Measurements from ENCODE around the gene ERBB4. TPM values are rescaled to one million over a fixed set of nuclear protein-coding genes. Genes with fewer than 3 reads are reported as not detected.

Gene ERBB4
- total RNA-seq, 1 donor from 2014 or later, result 1.2 TPM

DNA sequence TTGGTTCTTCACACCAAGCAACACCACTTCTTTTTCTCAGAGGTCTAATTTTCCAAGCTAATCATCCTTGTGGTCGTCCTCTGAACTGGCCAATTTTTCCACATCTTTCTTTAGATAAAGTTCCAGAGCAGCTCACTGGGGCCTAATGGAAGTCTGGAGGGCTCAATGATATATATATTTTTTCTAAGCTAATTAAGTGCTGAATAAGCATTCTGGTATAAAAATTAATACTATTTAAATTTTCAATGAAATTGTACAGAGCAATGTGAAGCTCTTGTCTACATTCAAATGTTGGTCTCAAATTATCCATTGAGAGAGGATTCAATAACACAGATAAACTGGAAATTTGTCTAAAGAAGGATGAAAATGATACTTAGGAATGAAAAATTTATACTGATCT lies 866.6 kb downstream of the ERBB4 start:
- FAIRE-seq (no peak), DNase-seq (ENCODE audit: low read depth) (no peak)
- Histone ChIP-seq H4K20me1 (ENCODE audit: insufficient read depth, low read length) (no peaks in the 10 kb centered on the region), H3K36me3 (ENCODE audit: insufficient read depth, low read length) (no peaks in the 10 kb centered on the region), H3K4me3 (ENCODE audit: insufficient read depth, low read depth, low read length) (no peak overlapping the region), H3K4me1 (ENCODE audit: insufficient read depth, low read length) (no peaks in the 10 kb centered on the region), H3K9ac (ENCODE audit: low read length) (no peak overlapping the region), H3K27me3 (ENCODE audit: insufficient read depth, low read length) (no peaks in the 10 kb centered on the region), H3K27ac (ENCODE audit: low read depth, low read length) (no peak overlapping the region), H2AFZ (ENCODE audit: low read depth, low read length) (no peak overlapping the region), H3K4me2 (ENCODE audit: low read length) (no peak overlapping the region), H3K9me3 (ENCODE audit: insufficient read depth, low read depth, low read length) (no peaks in the 10 kb centered on the region), H3K79me2 (ENCODE audit: insufficient read depth, low read length) (no peaks in the 10 kb centered on the region)
- H3K4me3 Mint-ChIP-seq (ENCODE audit: unreplicated experiment), result no peak overlapping the region
- H3K9me3 Mint-ChIP-seq (ENCODE audit: unreplicated experiment), result no peaks in the 10 kb centered on the region
- H3K27ac Mint-ChIP-seq (ENCODE audit: unreplicated experiment), result no peak overlapping the region
- H3K36me3 Mint-ChIP-seq (ENCODE audit: low read depth, unreplicated experiment), result no peaks in the 10 kb centered on the region
- H3K27me3 Mint-ChIP-seq (ENCODE audit: low read depth, unreplicated experiment), result no peaks in the 10 kb centered on the region
- TF ChIP-seq, protein P1, sequence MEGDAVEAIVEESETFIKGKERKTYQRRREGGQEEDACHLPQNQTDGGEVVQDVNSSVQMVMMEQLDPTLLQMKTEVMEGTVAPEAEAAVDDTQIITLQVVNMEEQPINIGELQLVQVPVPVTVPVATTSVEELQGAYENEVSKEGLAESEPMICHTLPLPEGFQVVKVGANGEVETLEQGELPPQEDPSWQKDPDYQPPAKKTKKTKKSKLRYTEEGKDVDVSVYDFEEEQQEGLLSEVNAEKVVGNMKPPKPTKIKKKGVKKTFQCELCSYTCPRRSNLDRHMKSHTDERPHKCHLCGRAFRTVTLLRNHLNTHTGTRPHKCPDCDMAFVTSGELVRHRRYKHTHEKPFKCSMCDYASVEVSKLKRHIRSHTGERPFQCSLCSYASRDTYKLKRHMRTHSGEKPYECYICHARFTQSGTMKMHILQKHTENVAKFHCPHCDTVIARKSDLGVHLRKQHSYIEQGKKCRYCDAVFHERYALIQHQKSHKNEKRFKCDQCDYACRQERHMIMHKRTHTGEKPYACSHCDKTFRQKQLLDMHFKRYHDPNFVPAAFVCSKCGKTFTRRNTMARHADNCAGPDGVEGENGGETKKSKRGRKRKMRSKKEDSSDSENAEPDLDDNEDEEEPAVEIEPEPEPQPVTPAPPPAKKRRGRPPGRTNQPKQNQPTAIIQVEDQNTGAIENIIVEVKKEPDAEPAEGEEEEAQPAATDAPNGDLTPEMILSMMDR (IDR thresholded peaks at IDR 0.05; ENCODE audit: insufficient read depth, low read depth, low read length), result no peak
- no peak for TF ChIP-seq EZH2 (IDR thresholded peaks at IDR 0.05; ENCODE audit: insufficient read depth, low read length)
- no peaks in the 10 kb centered on the region for H3K4me1 Mint-ChIP-seq (ENCODE audit: low read depth, unreplicated experiment)

DNA sequence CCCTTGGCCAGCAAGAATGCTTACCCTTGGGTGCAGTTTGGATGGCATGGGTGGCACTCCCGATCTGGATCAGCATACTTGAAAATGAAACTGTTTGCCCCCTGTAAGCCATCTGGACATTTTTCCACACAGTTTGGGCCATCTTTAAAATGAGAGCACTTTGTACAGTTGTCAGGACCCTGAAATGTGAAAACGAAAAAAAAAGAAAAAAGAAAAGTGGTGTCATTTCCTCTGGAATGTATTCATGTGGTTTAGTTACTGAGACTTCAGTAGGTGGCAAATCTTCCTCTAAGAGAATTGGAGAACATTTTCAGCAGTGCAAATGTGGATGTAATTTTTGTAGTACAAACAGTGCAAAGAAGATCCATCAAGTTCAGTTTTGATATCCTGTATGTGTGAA lies 873.3 kb downstream of the ERBB4 start:
- Histone ChIP-seq H3K27ac (ENCODE audit: low read depth, low read length) (no peak overlapping the region), H3K9ac (ENCODE audit: low read length) (no peak overlapping the region), H4K20me1 (ENCODE audit: insufficient read depth, low read length) (no peaks in the 10 kb centered on the region), H3K79me2 (ENCODE audit: insufficient read depth, low read length) (no peaks in the 10 kb centered on the region), H3K4me2 (ENCODE audit: low read length) (no peak overlapping the region), H2AFZ (ENCODE audit: low read depth, low read length) (no peak overlapping the region), H3K36me3 (ENCODE audit: insufficient read depth, low read length) (no peaks in the 10 kb centered on the region), H3K4me3 (ENCODE audit: insufficient read depth, low read depth, low read length) (no peak overlapping the region), H3K9me3 (ENCODE audit: insufficient read depth, low read depth, low read length) (no peaks in the 10 kb centered on the region), H3K27me3 (ENCODE audit: insufficient read depth, low read length) (no peaks in the 10 kb centered on the region), H3K4me1 (ENCODE audit: insufficient read depth, low read length) (no peaks in the 10 kb centered on the region)
- no peak overlapping the region for H3K27ac Mint-ChIP-seq (ENCODE audit: unreplicated experiment)
- DNase-seq (ENCODE audit: low read depth), result no peak
- TF ChIP-seq EZH2 (IDR thresholded peaks at IDR 0.05; ENCODE audit: insufficient read depth, low read length), result no peak
- TF ChIP-seq, protein P1 (IDR thresholded peaks at IDR 0.05; ENCODE audit: insufficient read depth, low read depth, low read length), result no peak
- no peak for FAIRE-seq
- H3K9me3 Mint-ChIP-seq (ENCODE audit: unreplicated experiment), result no peaks in the 10 kb centered on the region
- H3K4me1 Mint-ChIP-seq (ENCODE audit: low read depth, unreplicated experiment), result peaks cover 6% of the 10 kb centered on the region
- no peak overlapping the region for H3K4me3 Mint-ChIP-seq (ENCODE audit: unreplicated experiment)
- no peaks in the 10 kb centered on the region for H3K27me3 Mint-ChIP-seq (ENCODE audit: low read depth, unreplicated experiment)
- H3K36me3 Mint-ChIP-seq (ENCODE audit: low read depth, unreplicated experiment), result no peaks in the 10 kb centered on the region

DNA sequence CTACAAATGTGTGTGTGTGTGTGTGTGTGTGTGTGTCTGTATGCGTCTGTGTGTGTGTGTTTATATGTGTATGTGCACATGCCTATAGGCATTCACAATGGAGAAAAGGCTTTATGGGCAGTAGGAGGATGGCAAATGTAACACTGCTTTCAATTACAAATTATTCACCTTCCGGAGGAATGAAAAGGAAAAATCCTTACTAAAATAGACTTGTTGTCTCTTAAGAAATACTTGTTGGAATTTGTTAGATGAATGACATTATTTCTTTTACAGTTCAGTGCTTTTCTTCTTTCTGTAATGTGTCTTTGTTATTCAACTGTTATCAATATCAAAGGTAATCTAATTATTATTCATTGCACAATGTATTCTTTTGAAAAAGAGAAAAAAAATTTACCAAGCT lies 874.3 kb downstream of the ERBB4 start:
- H3K4me2 ChIP-seq (ENCODE audit: low read length), result no peak overlapping the region
- H3K4me1 Mint-ChIP-seq (ENCODE audit: low read depth, unreplicated experiment), result peaks cover 6% of the 10 kb centered on the region
- no peaks in the 10 kb centered on the region for H3K36me3 ChIP-seq (ENCODE audit: insufficient read depth, low read length)
- H2AFZ ChIP-seq (ENCODE audit: low read depth, low read length), result no peak overlapping the region
- H3K9me3 Mint-ChIP-seq (ENCODE audit: unreplicated experiment), result no peaks in the 10 kb centered on the region
- H4K20me1 ChIP-seq (ENCODE audit: insufficient read depth, low read length), result no peaks in the 10 kb centered on the region
- H3K4me1 ChIP-seq (ENCODE audit: insufficient read depth, low read length), result no peaks in the 10 kb centered on the region
- FAIRE-seq, result no peak
- no peak overlapping the region for H3K27ac Mint-ChIP-seq (ENCODE audit: unreplicated experiment)
- no peaks in the 10 kb centered on the region for H3K27me3 ChIP-seq (ENCODE audit: insufficient read depth, low read length)
- H3K4me3 Mint-ChIP-seq (ENCODE audit: unreplicated experiment), result no peak overlapping the region
- no peak overlapping the region for H3K4me3 ChIP-seq (ENCODE audit: insufficient read depth, low read depth, low read length)
- no peak for DNase-seq (ENCODE audit: low read depth)
- H3K9ac ChIP-seq (ENCODE audit: low read length), result no peak overlapping the region
- no peaks in the 10 kb centered on the region for H3K9me3 ChIP-seq (ENCODE audit: insufficient read depth, low read depth, low read length)
- H3K79me2 ChIP-seq (ENCODE audit: insufficient read depth, low read length), result no peaks in the 10 kb centered on the region
- H3K27me3 Mint-ChIP-seq (ENCODE audit: low read depth, unreplicated experiment), result no peaks in the 10 kb centered on the region
- no peak for TF ChIP-seq EZH2 (IDR thresholded peaks at IDR 0.05; ENCODE audit: insufficient read depth, low read length)
- TF ChIP-seq, protein P1 (IDR thresholded peaks at IDR 0.05; ENCODE audit: insufficient read depth, low read depth, low read length), result no peak
- H3K36me3 Mint-ChIP-seq (ENCODE audit: low read depth, unreplicated experiment), result no peaks in the 10 kb centered on the region
- no peak overlapping the region for H3K27ac ChIP-seq (ENCODE audit: low read depth, low read length)

Measured in astrocyte (in vitro differentiated cells and primary cell).